Suppressor macrophage (primary cell): ENCODE results near the gene TCF15.

Source experiments
- DNase-seq, 4 experiments: peaks; one replicate each; pipeline ENCODE4 v3.0.0-alpha.2; 2020 to 2022

The TCF15 gene

DNA sequence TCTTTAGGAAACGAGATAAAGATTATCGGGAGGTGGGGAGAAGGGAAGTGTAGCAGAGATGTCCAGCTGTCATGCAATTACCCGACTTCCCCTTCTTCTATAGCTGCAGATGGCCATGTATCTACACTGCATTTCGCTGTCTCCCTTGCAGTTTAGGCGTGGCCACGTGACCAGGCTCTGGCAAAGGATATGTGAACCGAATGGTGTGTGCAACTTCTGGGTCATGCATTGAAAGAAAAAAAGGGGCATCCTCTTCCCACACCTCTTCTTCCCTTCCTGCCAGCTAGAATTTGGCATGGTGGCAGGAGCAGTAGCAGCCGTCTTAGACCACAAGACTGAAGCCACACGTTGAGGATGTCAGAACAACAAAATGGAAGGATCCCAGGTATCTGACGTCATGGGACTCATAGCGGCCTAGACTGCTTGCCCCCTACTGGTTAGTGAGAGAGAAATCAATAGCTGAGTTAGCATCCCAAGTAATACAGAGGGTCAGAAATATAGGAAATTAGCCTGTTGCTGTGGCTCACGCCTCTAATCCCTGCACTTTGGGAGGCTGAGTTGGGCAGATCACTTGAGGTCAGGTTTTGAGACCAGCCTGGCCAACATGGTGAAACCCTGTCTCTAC is 32.8 kb downstream of the TCF15 start:
- peak; percentile 13 to 65 (median 48) for DNase-seq

DNA sequence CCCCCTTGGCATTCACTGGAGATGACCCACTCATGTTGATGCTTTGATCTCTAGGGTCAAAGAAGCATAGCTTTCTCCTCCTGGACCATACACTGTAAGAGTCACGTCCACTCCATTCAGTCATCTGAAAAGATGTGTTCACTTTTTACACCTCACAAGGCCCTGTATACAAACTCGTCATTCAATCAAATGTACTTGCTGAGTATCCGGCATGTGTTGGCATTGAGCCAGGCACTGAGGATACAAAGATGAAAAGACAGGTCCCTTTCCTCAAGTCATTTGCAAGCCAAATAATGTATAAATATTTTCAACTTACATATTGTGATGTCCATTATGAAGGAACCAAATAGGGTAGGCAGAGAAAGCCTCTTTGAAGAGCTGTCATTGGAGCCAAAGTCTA is 34.0 kb downstream of the TCF15 start:
- no peak for DNase-seq

DNA sequence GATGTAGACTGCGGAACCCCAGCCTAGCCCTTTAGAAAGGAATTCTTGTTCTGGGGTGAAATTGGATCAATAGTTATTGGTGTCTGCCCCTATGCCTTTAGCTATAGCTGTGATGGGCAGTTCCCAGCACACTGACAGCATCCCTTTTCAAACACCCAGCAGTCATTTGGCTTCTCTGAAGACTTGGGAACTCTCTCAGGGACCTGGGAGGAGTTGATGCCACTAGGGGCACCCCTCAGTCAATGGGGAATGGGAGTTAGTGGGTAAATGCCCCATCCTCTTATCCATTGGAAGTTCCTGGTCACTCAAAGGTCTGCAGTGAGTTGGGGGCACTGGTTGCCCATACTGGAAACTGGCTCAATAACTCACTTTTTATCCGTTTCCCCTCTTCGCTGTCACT is 34.9 kb downstream of the TCF15 start:
- DNase-seq: no peak

DNA sequence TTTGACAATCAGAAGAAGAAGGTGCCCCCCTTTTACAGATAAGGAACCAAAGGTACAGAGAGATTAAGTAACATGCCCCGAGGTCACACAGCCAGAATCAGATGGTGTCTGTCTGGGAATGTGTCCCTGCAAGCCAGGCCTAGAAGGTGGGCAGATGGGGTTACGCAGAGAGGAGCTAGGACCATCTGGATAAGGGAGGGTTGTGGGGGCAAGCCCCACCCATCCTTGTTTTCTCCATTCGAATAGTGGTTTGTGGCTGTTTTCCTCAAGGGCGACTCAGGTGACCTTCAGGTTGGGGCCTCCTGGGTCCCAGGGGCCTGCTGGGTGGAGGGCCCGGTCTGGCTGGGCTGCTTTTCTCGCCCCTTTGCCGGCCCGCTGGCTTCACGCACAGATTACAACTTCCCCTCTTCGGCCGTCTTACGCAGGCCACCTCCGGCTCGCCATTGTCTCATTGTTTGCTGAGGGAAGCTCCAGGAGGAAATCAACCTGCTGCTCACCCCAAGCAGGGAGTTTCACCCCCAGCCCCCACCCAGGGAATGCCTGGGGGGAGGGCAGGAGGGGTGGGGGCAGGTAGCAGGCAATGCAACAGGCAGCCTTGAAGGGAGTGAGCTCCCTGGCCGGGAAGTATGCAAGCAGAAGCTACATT is 35.7 kb downstream of the TCF15 start:
- DNase-seq: no peak

DNA sequence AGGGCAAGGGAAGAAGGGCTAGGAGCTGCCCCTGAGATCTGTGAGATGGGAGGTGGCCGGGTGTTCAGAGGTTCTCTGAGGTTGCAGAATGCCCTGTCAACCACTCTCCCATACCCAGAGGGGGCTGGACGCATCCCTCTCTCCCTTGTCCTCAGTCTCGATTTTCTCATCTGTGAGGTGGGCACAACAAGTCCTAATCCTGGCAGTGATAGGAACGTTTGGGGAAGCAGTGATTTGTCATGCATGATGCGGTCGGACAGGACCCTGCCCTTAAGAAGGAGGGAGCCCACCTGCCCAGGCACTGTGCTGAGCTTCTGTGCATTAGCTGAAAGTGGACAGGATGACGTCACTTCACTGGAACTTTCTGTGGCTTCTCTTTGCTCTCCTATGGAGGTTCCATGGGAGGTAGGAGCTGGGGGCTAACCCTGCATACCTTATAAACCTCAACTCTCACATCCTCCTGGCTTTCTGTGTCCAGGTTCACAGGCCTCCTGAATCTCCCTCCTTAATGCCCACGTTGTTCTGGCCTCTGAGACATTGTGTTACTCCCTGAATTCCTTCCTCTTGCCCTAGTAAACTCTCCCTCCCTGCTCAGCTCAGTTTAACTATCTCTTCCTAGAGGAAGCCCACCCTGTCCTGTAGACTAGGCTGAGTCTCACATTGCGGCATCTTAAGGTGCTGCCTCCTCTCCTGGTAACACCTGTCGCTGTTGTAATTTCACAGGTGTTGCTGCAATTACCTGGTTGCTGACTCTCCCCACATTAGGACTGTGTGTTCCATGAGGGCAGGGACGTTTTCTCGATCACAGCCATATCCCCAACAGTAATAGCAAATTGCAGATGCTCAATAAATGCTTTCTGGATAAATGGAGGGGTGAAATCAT is 36.5 kb downstream of the TCF15 start:
- DNase-seq: no peak

DNA sequence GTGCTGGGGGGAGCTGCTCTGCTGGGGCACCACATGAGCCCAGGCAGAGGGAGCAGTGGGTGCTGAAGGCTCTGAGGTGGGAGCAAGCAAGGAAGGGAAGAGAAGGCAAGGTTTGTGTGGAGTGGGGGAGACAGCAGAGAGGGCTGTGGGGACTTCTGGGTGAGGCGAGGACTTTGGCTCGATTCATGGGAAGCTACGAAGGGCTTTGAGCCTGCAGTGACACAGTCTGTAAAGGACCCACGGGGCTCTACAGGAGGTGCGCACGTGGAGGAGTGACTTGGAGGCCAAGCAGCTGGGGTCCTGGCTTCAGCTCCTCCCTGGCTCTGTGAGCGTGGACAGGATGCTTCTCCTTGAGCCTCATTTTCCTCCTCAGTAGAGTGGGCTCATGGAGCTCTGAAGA is 37.4 kb downstream of the TCF15 start:
- DNase-seq: no peak

DNA sequence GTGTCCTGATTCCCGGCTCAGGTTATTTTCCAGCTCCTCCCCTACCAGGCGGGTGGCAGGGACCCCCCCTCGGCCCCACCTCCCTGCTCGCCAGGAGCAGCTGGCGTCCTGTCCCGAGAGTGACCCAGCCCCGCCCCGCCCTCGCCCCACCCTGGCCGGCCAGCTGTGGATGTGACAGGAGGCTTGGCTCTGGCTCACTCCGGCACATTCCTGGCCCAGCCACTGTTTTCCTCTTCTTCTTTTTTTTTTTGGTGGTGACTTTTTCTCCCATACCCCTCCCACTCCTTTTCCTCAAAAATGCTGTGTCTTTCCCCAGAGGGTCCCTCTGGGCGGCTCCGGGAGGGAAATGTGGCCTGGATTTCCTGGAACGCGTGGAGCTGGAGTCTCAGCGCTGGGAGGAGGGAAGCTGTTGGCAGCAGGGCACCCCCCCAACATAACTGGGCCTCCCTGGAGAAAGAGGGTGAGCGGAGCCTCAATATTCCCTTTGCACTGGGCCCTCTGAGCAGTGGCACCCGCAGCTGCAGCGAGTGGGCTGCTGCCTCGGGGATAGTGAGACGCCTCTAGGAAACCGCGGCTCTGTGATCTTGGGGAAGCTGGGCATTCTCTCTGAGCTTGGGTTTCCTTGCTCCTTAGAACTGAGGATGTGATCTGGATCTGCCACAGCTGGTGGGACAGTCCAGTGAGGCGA is 38.2 kb downstream of the TCF15 start:
- no peak for DNase-seq

DNA sequence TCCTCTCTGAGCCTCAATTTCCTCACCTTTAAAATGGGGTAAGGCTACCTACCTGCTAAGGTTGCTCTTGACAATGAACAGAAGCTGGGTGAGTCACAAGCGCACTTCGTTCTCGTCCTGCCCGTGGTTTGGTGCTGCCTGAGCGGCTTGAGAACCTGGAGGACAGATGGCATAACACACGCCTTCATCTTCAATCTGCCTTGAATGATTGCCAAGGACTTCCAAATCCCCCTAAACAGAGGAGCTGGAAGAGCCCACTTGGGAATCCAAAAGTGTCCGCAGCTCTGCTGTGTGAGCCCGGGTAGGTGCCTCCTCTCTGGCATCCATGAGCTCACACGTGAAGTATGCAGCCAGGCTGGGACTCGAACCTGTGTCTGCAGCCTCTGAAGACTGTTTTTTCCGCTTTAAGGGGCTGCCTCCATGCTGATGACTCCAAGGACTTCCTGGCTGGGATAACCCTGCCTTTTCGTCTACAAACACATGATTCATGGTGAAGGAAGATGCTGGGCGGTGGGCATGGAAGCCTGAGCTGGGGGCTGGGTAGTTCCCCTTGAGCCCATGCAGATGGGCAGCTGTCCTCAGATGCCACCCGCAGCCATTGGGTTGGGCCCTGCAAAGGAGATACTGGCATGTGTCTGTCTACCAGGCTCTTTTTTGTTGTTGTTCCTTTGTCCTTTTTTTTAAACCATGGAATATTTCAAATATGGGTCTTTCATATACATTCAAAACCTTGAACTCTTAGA is 41.3 kb downstream of the TCF15 start:
- DNase-seq: no peak

DNA sequence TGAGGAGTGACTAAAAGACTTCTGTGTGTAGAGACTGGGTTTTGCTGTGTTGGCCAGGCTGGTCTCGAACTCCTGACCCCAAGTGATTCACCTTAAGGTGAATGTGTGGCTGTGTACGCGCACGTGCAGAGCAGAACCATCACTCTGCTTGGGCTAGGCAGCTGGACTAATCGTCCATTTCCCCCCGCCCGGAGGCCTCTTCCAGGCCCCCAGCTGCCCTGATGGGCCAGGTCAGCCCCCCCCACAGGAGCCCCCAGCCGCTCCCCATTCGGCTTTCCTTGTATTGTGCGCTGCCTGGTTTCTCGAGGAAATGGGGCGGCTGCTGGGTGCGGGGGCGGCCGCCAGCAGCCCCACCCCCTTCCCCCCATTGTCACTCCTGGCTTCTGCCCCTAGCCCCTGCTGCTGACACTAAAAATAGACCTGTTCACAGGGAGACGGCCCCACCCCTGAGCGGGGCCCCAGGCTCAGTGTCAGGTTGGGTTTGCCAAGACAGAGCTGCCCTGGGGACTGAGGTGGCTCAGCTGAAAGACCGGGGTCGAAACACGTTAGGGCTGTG is 41.9 kb downstream of the TCF15 start:
- DNase-seq: no peak

DNA sequence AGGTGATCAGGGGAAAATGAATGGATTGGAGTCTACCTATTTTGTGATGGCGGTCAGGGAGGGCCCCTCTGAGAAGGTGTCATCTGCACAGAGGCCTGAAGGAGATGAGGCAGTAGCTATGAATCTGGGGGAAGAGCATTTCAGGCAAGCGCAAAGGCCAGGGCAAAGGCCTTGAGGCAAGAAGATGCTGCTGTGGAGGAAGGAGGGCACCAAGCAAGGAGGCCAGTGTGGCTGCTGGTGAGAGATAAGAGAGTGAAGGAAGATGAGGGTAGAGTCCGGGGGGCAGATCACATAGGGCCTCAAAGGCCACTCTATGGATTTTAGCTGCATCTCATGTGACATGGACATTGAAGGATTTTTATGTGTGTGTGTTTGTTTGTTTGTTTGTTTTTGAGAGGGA is 45.9 kb downstream of the TCF15 start:
- DNase-seq: no peak

DNA sequence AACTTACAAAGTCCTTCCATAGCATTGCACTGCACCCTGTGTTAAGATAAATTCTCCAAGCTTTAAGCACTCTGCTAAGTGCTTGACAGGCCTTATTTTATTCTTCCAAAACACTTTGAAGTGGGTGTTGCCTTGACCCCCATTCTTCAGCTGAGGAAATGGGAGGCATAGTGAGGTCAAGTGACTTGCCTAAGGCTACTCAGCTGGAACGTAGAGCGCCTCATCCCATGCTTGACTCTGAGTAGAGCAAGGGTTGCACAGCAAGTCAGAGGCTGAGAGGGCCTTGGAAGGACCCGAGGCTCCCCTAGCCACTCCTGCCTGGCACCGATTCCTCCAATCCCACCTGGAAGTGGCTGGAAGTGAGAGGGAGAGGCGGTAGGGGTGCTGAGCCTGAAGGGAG is 46.9 kb downstream of the TCF15 start:
- DNase-seq: no peak

DNA sequence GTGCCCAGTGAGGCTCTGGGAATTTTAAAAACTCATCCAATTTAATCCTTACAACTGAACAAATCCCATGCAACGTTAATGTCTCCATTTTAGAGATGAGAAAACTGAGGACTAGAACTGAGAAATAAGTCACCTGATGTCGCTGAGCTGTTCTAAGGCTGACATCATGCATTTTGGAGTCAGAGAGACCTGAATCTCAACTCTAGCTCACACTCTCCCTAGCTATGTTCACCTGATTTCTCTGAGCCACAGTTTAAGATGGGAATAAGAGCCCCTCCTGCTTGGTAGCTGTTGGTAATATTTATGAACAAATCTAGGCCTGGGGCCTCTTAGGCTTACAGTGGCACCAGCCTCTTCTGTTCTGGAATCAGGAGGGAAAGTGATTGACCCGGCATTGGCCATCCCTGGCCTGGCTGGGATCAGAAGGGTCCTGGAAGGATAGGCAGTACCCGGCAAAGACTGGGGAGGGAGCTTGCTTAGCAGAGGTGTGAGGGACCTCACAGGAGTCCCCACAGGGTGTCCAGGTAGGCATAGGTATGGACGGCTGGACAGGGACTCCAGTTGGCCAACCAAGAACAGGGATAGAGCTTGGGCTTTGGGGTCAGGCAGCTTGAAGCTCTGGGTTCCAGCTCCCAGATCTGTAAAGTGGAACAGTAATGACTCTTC is 47.7 kb downstream of the TCF15 start:
- DNase-seq: no peak

DNA sequence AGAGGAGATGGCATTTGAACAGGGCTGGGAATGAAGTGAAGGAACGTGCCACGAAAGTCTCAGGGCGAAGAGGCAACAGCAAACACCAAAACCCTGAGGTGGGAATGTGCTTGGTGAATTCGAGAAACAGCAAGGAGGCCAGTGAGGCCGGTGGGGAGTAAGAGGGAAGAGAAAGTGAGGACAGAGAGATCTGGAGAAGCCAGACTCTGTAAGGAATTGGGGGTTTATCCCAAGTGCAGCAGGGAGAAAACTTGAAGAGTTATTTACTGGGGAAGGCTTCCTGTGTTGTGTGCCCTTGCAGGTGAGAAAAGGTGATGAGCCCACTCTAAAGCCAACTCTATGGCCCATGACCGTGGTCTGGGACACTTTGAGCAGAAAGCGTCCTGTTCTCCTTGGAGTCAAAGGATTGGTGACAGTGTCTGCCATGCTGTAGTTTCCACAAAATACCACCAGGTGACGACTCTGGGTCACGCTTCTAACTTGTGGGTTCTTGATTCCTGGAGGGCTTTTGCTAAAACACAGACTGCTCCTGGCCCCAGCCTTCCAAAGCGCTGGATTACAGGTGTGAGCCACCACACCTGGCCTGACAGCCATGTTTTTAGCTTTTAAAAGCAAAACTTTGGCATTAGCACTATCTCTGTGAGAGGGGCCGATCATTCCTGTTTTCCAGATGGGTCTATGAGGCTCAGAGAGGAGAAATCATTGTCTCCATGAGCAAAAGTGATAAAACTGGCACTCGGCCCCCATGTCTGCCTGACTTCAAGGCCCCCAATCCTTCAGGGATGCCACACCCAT is 48.5 kb downstream of the TCF15 start:
- peak; percentile 75 to 83 (median 80) for DNase-seq

DNA sequence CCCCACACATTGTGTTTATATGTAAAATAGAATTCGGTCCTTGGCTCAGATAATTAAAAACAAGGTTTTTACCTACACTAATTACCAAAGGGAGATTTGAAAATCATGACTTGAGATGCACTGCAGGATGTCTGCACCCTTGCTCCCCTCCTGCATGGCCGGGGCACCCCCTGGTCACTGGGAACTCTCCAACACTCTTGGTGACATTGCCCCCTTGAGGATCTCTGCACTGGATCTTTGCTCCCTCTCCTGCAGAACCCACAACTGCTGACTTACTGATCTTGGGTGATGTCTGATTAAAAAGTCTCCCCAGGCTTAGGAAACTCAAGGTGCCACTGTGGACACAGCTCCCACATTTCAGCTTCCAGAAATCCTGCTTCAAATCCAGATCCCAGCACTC is 49.4 kb downstream of the TCF15 start:
- DNase-seq: no peak

DNA sequence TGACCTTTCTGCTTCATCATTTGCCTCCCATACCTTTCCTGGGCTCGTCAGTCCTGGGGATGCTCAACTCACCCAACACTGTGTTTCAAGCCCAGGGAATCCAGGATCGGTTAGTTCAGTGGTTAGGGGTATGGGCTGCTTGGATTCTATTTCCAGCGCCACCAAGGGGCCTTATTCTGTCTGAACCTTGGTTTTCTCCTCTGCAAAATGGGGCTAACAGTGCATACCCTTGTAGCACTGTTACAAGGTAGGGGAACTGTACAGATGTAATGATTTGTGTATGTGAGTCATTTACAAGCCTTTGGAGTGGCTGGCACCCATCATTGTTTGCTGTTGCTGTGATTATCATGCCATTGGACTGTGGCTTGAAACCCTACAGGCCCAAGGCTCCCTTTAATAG is 52.0 kb downstream of the TCF15 start:
- no peak for DNase-seq

DNA sequence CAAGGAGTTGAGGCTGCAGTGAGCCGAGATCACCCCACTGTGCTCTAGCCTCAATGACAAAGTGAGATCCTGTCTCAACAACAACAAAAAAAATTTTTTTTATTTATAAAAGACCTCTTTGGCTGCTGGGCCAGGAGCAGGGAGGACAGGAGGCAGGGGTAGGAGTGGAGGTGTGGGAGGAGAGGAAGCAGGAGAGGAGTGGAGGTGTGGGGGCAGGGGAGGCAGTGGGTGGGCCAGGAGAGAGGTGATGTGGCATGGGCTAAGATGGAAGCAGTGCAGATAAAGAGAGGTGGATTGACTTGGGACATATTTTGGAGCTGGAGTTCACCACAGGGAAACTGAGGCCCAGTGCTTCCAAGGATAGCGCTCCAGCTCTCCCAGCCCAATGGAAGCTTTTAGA is 53.1 kb downstream of the TCF15 start:
- no peak for DNase-seq

DNA sequence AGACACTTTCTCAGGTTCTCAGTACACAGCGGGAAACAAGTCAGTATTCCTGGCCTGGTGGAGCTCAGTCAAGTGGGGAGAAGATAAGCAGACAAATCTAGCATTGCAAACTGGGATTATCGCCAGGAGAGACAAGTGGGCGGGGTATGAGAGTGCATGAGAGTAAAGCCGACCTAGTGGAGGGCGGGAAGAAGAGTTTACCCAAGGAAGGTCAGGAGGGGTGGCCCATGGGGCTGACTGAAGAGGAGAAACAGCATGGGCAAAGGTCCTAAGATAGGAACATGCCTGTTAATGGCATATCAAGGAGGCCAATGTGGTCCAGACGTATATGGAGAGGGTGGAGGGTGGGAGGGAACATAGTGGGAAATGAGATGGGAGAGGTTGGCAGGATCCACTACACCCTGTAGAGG is 54.1 kb downstream of the TCF15 start:
- DNase-seq: no peak
